Activated gamma-delta T cell treated with anti-CD3 and anti-CD28 coated beads, Interleukin-2, amount 50 U/mL, for 16 hours (primary cell): ENCODE data around the gene BCR.
"Not testable (repeated sequence)": the region's sequence is repeated elsewhere in the genome, so short reads cannot be mapped to it uniquely, and the experiment has no call there.

Experiments used
- DNase-seq: peaks from one replicate; pipeline ENCODE4 v3.0.0-alpha.2; 2020; ENCODE audit warnings: low read depth

Gene BCR

DNA sequence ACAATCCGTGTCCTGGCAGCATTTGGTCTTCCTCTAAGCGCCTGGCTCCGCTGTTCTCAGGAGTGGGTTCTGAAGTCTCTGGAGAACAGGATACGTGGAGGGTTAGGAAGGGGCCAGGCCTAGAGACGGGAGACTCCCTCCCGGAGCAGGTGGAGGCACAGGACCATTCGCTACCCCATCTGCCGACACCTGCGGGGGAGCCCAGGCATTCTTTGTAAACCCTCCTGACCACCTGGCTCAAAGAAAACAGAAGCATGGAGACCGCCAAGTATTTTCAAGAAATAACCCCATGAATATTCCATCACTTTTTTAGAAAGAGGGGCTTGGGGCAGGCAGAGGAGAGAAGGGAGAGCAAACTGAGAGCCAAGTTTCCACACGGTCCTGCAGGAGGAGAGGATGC lies 136.3 kb downstream of the BCR start:
- DNase-seq = not testable (repeated sequence)

DNA sequence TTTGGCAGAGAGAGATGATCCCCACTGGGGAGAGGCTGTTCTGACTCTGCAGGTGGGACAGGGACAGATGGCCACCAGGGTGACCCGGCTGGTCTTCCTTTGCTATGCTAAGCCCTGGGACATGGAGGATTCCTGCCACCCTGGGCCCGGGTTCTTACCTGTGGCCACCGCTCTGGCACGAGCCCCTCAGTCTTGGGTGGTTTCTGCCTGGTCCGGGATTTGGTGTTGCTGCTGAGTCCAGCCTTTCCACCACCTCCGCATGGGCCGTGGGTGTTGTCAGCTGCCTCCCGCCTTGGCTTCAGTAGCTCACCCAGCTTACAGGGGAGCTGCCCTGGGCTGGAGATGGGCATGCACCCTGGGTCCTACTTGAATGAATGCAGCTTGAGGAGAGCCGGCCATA lies 138.0 kb downstream of the BCR start:
- DNase-seq = not testable (repeated sequence)

DNA sequence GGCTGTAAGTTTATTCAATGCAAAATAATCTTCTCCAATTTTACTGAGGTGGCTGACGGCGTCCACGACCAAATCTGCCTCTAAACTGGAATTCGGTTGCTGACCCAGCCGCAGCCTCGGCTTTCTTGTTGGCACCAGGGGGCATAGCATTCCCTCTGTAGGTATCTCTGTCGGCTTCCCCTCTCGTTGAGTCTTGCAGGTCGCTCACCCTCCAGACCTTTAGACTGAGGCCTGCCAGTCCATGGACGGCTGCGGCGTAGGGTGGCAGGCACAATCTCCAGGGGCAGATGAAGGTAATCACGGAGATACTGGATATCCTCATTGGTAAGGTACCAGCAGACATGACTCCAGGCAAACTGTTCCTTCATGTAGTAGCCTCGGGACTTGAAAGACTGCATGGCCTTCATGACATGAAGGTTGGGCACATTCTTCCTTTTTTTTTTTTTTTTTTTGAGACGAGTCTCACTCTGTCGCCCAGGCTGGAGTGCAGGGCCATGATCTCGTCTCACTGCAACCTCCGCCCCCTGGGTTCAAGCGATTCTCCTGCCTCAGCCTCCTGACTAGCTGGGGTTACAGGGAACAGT lies 142.3 kb downstream of the BCR start:
- DNase-seq = not testable (repeated sequence)

DNA sequence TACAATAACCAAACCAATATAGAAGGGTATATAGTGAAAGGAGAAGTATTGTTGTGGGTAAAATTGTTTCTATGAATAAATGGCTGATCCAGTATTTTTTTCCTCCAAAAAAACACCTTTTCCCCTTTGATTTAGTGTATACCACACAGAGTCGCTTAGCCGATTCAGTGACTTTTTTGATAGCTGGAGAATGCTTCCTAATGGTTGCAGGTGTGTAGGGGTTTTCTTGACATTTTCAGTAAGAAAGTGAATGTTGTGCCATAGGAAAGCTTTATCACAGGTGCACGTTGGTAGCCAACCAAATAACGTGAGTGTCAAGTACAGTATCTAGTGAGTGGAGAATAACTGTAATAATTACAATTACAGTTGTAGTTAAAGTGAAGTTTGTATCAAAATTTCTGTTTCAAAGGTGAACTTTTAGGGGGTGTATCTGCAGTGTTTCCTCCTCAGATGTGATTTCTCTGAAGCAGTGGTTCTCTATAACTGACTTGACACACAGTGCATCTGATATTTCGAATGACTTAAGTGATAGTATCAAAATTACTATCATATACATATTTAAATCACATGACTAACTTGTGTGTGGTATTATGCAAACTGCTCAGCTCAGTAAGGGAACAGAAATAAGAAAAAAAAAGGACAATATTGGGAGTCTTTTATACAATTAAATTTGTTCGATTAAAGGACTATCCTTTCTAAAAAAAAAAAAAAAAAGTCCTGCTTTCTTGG lies 143.8 kb downstream of the BCR start:
- not testable (repeated sequence) for DNase-seq

DNA sequence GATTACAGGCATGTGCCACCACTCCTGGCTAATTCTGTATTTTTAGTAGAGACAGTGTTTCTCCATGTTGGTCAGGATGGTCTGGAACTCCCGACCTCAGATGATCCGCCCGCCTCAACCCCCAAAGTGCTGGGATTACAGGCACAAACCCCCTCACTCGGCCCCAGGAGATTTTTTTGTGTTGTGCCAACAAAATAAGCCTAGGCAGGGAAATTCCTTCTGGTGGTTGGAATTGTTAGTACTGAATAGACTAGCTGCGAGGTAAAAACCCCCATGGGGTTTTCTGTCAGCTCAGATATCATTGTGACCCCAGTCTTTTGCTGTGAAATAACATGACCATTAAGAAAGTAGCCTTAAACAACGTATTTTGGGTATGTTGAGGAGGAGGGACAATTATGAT lies 144.9 kb downstream of the BCR start:
- DNase-seq = no peak

DNA sequence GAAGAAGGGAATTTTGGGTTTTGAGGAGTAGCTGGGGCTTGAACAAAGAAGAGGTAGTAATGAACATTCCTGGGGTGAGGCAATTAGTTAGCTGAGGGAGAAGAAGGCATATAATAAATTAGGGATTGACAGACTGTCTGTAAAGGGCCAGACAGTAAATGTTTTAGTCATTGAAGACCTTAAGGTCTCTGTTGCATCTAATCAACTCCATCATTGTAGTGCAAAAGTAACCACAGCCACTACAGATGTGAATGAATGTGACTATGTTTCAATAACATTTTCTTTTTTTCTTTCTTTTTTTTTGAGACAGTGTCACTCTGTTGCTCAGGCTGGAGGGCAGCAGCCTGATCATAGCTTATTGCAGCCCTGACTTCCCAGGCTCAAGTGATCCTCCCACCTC lies 153.5 kb downstream of the BCR start:
- not testable (repeated sequence) for DNase-seq

DNA sequence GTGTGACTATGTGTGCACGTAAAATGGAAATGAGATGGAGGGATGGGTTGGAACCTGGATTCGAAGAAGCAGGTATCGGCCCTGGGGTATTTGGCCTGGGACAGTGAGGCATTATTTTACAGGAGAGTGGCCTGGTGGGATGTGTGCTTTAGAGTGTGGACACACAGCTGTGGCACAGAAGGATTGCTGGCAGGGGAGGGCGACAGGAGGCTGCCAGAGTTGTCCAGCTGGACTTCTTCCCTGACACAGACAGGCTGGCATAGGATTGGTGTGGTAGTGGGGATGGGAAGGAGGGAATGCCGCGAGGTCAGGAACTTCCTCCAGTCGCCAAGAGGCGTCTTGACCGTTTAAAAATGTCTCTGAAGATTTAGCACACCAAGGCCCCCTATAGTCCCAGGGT lies 157.4 kb downstream of the BCR start:
- DNase-seq = not testable (repeated sequence)

DNA sequence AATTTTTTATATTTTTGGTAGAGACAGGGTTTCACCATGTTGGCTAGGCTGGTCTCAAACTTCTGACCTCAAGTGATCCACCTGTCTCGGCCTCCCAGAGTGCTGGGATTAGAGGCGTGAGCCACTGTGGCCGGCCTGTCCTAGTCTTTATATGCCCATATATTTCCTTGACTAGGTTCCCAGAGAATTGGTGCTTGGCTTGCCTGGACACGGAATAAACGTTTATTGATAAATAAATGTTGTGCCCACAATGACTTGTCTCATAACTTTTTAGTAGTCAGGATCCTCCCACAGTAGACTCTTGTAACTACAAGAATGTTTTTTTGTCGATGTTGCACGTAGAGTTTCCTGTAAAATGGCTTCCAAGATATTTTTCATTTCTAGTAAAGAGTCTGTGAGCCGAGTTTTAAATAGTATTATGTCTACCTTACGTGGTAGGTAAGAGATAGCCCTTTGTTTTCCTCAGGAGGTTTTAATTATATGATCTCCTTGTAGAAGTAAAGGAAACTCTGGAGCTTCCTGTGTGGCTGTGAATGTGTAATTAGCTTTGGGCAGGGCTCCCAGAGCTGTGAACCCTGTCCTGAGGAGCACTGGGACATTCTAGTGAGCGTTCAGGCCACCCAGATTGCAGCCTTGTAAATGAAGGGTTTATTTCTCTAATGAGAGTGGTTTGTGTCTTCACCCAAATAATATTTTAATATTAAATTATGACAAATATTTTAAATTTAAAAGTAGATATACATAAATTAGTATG lies 161.8 kb downstream of the BCR start:
- DNase-seq = not testable (repeated sequence)

DNA sequence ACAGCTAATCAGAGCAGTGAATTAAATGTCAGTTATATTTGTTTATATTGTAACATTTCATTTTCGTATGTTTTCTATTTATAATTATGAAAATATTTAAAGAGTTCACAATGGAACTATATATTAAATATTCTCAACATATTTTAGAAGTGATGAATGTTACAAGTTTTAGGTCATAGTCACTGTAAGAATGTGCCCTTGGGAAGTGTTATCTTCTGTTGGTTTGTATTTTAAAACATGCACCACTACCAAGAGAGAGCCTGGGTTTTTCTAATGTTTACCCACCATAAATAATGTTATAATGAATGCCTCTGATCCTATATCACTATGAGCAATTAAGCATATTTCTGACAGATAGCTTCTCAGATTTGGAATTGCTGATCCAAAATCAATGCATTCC lies 171.0 kb downstream of the BCR start:
- no peak for DNase-seq

DNA sequence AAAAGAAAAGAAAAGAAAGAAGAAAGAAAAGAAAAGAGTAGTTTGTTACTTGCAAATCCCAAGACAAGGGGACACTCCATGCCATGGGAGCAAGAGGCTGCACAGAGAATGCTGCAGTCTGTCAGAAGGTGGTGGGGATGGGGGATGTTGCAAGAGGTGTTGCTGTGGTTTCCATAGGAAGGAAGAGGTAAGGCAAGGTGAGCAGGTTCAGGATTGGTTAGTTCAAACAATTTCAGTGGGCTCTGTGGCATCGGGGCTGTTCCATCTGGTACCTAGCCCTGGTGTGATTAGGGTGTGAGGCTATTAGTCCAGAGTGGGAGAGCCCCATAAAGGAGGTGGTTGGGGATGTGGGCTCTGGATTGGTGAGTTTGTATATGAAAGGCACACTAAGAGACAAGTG lies 172.7 kb downstream of the BCR start:
- DNase-seq = no peak

DNA sequence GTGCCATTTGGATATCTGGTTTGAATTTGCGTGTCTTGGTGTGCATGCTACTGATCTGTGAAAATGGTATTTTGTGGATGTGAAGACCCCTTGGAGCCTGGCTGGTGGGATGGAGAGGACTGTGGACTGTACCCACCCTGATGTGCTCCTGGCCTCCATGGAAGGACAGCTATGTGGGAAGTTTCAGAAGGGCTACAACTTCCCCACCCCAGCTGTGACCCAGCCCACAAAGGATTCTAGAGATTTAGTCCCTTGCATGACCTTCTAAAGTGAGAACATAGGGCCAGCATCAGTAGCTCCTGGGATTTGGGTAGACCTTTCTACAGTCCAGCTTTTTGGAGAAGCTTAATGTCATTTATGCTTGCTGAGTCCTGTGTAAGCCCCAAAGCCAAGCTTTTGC lies 173.4 kb downstream of the BCR start:
- DNase-seq = no peak

DNA sequence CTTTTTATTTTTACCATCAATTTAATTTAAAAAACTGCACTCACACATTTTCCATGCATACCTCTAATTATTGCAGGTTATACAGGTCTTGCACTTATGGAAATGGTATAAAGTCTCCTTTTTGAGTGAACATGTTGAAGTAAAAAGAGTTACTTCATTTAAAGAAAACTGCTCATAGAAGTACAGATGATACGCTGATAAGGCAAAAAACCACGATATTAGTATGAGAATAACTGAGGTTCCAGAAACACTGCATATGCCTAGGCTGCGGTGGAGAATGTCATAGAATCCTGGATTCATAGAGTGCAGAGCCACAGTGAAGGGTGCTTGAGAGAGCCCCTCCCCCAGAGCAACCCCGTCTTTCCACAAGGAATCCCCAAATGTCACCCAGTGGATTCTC lies 175.8 kb downstream of the BCR start:
- no peak for DNase-seq

DNA sequence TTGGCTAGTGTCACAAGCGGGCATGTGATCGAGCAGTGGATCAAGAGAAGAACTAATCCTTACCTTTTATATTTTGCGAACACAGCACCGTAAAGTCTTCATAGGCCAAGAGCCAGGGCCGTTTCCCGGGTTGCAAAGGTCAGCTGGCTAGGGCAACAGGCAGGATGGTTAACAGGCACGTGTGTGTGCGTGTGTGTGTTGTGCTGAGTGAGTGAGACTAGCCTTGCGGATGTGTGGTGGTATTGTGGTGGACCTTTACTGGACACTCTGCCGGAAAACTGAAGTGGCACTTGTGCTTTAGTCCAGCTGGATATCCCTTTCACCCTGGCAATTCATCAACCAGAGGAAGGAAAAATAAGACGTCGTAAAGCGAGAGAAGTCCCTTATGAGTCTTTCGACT lies 176.7 kb downstream of the BCR start:
- no peak for DNase-seq

DNA sequence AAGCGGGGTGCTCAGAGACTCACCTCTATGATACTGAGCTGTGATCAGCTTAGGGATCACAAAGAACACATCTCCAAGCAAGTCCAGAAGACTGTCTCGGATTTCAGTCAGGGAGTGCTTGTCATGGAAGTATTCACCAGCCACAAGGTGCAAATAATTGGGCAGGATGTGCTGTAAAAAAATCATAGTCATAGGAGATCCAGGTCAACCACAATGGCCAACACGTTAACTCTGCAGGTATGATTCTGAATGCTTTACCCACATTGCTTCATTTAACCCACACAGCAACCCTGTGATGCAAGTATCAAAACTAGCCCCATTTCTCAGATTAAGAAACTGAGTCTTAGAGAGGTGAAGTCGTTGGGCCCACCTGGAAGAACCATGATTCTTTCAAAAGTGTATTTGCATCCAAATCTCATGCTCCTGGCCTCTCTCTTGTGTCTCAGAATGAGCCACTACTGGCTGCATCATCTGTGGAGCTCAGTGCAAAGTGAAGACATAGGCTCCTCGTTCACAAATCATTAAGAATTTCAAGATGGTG lies 179.3 kb downstream of the BCR start:
- DNase-seq = no peak

DNA sequence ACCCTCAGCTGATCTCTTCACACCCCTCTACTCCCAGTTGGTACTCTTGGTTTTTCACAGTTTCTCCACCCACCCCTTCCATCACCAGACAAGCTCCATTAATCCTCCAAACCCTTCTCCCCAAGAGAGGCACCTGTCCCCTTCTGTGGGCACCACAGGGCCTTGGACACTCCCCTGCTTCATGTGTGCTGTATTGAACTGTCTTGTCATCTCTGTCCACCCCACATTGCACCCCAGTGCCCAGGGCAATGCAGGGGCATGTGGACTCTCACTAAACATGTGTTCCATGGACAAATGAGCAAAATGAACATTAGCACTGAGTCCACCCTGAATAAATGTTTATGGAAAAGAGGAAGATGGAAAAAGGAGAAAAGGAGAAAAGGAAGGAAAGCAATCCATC lies 181.4 kb downstream of the BCR start:
- DNase-seq = no peak

DNA sequence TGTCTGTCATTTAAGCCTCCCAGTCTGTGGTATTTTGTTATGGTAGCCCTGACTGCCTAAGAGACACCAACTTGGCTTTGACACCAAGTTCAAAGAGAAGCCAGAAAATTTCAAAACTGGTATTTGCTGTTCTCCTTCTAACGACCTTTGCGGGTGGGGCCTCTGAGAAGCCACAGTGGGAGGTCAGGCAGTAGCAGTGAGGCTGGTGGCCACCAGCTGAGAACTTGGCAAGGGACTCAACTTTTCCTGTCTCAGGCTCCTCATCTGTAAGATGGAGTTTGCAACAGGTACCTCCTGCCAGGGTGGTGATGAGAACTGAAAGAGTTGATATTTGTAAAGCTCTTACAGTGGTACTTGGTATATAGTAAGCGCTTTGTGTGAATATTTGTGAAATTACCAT lies 183.4 kb downstream of the BCR start:
- DNase-seq = no peak

DNA sequence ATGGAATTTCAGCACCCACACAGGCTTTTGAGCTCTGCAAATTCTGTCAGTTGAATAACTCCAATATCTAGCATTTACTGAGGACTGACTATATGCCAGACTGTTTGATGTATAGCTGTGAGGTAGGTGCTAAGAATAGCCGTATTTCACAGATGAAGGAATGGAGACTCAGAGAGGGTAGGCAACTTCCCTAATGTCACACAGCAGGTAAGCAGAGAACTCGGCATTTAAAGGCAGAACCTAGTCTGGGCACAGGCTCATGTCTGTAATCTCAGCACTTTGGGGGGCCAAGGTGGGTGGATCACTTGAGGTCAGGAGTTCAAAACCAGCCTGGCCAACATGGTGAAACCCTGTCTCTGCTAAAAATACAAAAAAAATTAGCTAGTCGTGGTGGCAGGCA lies 184.1 kb downstream of the BCR start:
- no peak for DNase-seq

DNA sequence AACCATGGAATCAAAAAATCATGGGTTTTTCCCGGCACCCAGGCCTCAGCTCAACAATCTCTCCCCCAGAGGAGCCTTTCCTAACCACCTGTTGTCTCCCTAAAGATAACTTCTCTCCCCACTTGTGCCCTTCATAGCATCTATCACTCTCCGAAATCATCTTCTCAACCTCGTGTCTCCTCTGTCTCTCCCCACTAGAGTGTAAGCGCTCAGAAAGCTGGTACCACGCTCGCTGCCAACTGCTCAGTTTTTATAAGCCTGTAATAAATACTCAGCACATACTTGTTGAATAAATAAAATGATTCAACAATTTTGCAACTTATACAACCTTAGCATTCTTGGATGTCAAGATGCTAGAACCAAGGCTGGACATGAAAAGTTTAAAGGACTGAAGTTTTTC lies 185.2 kb downstream of the BCR start:
- no peak for DNase-seq

DNA sequence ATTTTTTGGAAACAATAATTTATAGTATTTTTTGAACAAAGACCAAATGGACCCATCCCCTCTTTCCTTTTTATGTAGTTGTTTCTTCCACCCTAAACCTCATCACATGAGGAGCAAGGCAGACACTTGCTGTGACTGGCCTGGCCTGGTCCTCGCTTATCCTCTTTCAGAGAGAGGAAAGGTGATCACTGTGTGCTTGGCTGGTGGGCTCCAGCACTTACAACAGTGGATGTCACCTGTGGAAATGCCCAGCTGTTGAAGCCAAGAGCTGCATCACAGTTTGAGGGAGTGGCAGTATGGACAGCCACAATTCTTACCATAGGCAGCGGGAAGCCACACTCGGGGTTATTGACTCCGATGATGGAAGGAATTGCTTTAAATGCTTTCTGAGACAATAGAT lies 185.7 kb downstream of the BCR start:
- no peak for DNase-seq

DNA sequence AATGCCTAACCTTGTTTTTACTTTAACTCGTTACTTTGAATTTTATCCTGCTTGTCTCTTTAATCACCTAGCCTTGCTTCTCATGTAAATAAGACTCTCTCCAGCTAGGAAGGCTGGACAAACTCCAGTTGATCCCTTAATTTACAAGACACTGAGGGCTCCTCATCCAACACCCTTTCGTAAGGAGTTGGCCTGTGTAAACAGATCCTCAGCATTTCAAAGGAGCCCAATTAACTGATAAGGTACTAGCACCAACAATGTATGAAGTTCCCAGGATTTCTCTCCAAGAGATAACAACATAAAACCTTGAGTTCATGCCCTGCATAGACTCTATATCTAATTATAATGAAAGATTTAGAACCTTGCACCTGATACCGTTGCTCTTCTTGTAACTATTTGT lies 186.9 kb downstream of the BCR start:
- DNase-seq = not testable (repeated sequence)
